GM19043 (cell line): ENCODE data around the gene MAN2A2.
"Not testable (repeated sequence)": the region's sequence is repeated elsewhere in the genome, so short reads cannot be mapped to it uniquely, and the experiment has no call there.

Source experiments
- ATAC-seq: cut with Tn5 transposase; IDR thresholded peaks from one replicate; pipeline ENCODE4 v1.9.1; 2021; ENCODE audit warnings: low read depth; ENCODE audit not compliant: unreplicated experiment

The MAN2A2 gene

GRCh38 chr15:90902040-90902839, 862 bp upstream of the MAN2A2 start:
- peak; percentile 53 for ATAC-seq

- ATAC-seq: no peak
These were observed 833 bp downstream of the MAN2A2 start for GRCh38 chr15:90903733-90904536.

- no peak for ATAC-seq
These were observed 1.6 kb downstream of the MAN2A2 start for GRCh38 chr15:90904746-90905145.

- no peak for ATAC-seq
These were observed 2.4 kb downstream of the MAN2A2 start for GRCh38 chr15:90905306-90906180.

- ATAC-seq: no peak
These were observed 3.2 kb downstream of the MAN2A2 start for GRCh38 chr15:90906181-90906849.

- ATAC-seq: no peak
These were observed 4.1 kb downstream of the MAN2A2 start for GRCh38 chr15:90907051-90907660.

- ATAC-seq: no peak
These were observed 4.9 kb downstream of the MAN2A2 start for GRCh38 chr15:90907838-90908507.

GRCh38 chr15:90909449-90909848, 6.3 kb downstream of the MAN2A2 start:
- not testable (repeated sequence) for ATAC-seq

GRCh38 chr15:90909976-90910375, 6.9 kb downstream of the MAN2A2 start:
- no peak for ATAC-seq

GRCh38 chr15:90910441-90911301, 7.6 kb downstream of the MAN2A2 start:
- ATAC-seq: no peak

- no peak for ATAC-seq
These were observed 8.2 kb downstream of the MAN2A2 start for GRCh38 chr15:90911302-90911623.

GRCh38 chr15:90911906-90912769, 9.0 kb downstream of the MAN2A2 start:
- ATAC-seq: no peak

- ATAC-seq: no peak
These were observed 9.6 kb downstream of the MAN2A2 start for GRCh38 chr15:90912770-90913075.

GRCh38 chr15:90913398-90913944, 10.4 kb downstream of the MAN2A2 start:
- ATAC-seq: no peak

- no peak for ATAC-seq
These were observed 11.4 kb downstream of the MAN2A2 start for GRCh38 chr15:90914305-90915080.

- ATAC-seq: no peak
These were observed 12.2 kb downstream of the MAN2A2 start for GRCh38 chr15:90915216-90915807.
